ENCODE results near the gene MKRN3.

- no peak for TF ChIP-seq CTCF (IDR thresholded peaks at IDR 0.05)
- no peak for TF ChIP-seq POLR2A (IDR thresholded peaks at IDR 0.05)
These were observed 40.8 kb downstream of the MKRN3 start for GRCh38 chr15:23606226-23606625.

Data from testis (tissue), 2 donors.